HG02943 (cell line): ENCODE data around the gene ASB4.
A peak's percentile ranks its signal among the peaks of the same experiment; 100 is the strongest.
"Not testable (repeated sequence)": the region's sequence is repeated elsewhere in the genome, so short reads cannot be mapped to it uniquely, and the experiment has no call there.

Experiments used
- ATAC-seq: cut with Tn5 transposase; IDR thresholded peaks from one replicate; pipeline ENCODE4 v1.9.1; 2021; ENCODE audit warnings: mild to moderate bottlenecking, low read depth, moderate library complexity; ENCODE audit not compliant: unreplicated experiment

ASB4 gene

DNA sequence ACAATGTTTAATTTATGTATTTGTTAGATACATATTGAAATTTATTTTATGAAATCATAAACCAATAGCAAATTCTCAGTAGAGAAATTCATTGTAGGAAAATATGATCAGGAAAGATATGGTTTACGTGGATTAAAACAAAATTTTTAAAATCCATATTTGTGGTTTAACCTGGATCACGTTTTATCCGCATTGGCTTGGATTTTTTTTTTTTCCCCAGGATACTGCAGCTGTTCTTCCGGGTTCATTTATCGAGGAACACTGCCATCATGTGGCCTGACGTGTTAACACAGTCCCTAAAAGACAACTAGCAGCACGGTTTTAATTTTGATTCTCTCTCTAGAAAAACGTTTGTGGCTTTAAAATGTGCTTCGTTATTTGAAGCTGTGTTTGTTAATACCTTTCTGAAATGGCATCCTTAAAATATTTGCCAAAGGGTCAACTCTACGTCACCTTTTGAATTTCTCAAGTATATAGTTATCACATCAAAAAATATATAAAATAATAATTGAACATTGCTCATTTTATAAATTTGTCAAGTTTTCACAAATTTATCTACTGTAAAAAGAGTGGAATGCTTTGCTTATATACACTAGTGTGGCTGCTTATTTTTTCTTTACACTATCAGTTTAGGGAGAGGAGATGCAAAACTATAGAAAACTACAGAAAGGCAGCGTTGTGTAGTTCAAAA, 8.7 kb upstream of the ASB4 start:
- no peak for ATAC-seq

DNA sequence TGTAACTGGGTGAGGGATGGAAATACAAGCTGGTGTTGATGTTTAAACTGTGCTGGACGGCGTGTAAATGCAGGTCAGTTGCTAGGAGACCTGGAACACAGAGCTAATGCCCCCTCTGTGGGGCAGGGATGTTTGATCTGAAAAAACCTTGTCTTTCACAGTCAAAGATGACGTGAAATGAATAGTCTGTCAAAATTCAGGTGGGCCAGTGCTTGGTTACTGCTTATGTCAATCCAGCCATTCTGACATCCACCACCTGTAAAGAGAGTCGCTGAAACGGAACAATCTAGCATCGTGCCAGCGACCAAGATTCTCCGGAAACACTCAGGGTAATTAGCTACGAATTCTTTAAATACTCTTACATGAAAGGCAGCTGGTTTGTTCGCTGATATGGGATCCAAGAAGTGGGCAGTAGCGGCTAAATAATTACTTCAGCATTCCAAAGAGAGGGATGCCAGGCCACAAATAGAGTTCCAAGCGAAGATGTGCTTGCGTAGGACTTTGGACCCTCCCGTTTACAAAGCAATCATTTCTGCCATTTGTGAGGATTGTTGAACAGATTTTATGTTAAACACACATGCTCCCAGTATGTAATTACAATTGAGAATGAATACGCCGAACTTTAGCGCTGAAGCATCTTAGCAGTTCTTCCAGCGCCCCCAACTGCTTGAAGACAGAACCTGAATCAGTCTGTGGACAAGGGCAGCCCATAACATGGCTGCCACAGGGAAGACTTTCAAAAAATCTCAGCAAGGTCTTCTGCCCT, 7.3 kb upstream of the ASB4 start:
- no peak for ATAC-seq

DNA sequence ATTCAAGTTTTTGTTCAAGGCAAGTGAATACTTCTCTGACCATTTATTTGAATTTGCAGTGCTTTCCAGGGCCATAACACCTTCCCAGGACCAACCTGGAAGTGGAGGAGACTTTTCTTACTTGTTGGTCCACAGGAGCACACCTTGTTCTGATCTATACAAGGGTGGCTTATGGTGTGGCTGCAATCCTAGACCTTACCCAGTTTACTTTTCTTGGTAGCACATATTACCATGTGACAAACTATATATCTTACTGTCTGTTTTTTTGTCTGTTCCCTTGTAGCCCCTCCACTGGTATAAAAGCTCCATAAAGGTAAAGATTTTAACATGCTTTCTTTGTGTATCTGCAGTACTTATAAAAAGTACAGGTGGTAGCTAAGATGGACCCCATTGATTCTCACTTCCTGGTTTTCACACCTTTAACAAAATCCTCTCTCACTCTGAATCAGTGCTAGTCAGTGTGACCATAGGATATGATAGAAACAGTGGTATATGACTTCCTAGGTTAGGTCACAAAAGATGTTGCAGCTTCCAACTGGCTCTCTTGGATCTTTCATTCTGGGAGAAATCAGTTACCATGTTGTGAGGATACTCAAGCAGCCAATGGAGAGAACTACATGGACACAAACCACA, 5.6 kb upstream of the ASB4 start:
- ATAC-seq, result peak; percentile 58

DNA sequence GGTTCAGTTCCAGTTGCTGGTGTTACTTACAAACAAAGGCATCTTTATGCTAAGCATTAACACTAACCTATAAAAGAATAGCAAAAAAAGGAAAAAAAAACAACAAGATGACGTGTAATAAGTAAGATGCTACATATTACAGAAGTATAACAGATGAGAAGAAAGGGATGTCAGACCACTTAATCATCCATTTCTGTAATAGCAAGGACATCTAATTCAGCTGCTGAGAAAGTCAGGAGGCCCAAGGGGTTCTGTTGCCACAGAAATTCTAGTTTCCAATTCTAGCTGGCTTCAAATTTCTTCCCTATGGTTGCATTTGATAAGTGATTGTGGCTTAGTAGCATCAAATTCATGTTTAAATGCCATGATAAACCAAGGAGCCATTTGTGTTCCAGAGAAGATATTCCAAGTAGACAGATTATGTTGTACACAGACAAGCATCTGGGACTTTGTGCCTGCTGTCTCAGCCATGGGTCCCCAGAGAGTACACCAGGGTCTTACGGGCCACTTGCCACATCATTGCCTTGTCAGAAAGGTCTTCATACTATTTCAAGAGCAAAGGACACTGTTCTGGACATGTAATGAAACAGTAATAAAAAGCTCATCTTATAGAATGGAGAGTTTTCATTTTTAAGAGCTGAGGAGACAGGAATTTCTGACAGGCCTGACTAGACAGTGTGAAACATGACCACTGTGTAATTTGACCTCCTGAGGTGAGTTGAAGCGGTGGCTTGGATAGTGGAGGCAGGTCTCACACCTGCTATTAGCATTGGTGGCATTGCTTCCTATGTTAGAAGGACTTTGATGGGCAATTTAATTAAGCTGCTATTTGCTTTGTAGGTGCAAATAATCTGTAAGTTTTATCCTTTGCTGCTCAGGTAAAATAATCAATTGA, 4.2 kb upstream of the ASB4 start:
- ATAC-seq, result no peak

DNA sequence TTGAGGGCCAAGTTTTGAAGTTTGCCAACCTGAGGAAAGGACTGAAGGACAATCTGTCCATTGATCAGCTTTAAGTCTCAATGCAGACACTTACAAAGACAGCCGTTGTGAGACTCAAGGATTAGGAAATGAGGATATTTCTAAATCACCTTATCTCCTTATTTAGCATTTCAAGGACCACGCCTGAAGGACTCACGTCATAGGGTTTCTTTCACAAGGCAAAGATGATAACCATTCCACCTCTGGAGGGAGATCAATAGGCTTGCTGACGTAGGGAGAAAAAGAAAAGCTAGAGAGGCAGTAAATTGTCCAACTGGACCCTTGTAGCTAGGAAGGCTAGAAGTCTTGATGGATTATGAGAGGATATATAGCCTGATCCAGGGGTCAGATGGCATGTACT, 3.3 kb upstream of the ASB4 start:
- ATAC-seq, result no peak

DNA sequence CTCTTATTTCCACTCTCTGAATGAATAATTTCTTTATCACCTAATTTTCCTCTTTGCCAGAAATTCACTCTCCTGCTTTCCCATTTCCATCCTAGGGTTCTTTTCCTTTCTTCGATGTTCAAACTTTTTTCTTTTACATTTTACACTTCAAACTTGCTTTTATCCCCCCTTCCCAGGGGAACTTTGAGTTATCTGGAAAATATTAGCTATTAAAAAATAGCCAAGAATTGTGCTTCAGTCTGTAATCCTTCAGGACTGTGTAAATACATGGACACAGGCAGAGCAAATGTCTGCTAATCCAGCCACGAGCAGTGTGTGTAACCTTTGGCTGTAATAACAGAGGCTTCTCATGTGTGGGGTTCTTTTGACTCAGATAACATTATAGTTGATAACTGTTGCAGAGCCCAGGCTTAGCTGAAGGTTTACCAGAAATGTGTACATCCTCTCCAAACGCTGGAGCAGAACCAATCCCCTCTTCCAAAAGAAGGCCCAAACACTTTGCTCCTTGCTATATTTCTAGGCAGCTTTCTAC, 4.6 kb downstream of the ASB4 start:
- ATAC-seq, result no peak

DNA sequence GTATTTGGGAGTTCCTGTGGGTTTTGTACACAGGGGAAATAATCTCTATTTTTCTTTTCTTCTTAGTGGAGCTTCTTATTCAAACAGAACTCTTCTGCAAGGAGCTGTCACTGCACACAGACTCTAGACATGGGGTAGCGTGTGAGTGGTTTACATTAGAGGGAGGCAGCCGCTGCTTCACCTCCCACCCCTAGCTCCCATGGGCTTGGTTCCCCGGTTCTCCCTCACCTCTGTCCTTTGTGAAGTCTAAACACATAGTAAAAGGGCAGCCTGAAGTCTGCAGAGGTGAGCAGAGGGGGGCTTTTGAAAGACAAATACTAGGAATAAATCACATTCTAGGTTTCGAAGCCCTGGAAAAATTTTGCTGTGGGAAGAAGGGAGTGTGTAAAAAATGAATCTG, 5.5 kb downstream of the ASB4 start:
- no peak for ATAC-seq

DNA sequence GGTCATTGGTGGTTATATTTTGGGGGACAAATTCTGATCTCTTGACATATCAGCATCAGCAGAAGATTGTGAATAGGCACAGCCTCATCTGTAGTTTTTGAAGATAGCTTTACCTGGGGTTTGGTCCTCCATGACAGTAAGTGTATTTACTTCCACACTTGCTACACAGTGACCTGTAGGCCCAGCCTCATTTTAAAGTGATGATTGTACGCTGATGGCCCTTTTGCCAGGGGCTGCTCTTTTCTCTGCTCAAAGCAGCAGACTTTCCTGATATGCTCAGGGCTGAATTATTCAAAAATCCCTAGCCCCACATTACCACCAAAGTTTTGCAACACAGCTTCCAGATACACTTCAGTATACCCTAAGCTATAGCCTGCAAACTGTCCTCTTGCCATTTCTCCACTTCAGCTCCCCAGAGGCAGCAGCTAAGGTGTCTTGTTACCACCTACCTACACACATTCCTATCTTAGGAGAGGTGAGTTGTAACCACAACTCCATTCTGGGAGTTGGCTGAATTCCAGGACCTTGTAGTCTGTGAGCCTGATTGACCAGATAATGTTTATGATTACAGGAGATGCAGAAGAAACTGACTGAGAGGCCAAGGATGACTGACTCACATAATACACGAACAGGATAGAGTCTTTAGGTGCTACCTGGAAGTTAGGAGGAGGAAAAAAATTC, 6.0 kb downstream of the ASB4 start:
- ATAC-seq, result no peak

DNA sequence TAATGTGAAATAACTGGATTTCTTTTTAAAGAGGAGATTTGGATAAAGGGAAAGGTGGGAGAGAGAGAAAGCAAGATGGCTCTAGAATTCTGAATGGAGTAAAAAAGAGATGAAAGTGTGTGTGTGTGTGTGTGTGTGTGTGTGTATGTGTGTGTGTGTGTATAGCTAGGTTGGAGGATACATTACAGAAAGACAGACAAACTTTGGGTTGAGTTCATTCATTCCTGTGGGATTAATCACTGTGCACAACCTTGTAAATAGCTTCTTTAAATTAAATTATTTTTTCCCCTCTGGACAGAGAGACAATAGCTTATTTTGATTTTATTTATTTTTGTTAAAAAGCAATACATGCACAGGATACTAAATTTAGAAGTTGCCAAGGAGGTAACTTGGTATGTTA, 7.5 kb downstream of the ASB4 start:
- no peak for ATAC-seq

DNA sequence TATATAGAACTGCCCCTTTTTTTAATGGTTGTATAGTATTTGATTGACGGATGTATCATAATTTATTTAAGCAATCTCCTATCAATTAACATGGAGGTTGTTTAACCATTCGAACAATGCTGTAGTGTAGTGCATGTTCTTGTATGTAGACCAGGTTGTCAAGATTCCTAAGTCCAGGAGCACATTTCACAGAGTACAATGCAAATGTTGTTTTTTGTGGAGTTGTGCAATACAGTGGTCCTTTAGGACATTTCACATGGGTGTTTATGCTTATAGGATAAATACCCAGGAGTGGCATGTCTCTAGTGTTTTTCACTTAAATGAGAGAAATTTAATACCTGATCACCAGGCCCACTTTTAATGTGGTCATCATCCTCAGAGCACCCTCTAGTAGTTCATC, 8.1 kb downstream of the ASB4 start:
- ATAC-seq, result no peak

DNA sequence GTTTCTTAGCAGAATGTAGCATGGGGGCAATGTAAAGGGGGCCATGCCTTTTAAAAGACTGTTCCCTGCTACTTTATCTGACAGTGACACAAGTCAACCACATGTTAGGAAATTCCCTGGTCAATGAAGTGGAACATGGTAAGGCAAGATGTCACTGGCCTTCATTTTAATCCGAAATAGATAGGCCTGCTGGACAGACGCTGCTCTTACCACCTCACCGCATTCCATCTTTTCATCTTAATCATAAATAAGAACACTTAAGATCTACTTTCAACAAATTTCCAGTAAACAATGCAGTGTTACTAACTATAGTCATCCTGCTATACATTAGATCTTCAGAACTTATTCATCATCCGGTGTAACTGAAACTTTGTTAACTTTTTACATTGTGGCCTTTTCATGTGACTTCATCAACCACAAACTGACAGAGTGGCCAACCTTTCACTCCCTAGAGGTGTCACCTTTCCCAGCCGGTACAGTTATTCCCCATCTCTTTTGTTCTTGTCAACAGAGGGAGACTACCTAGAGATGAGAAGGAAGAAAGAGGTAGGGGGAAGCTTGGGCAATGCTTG, 15.6 kb downstream of the ASB4 start:
- ATAC-seq, result peak; percentile 88

DNA sequence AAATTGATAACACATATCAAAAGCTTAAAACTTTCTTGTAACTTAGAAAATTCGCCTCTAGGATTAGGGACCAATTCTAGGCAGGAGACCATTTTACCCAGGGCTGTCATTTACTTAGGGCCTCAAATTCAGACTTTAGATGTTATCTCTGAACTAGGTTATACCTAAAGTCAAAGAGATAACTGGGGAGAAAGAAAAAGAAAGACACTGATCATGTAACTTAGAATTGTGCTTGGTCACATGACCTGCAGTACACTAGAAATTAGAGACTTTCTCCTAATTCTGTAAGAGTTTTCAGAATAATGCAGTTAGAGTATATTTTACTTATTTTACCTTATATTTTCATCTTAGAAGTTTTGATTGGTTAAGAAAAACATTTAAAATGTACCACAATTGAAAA, 16.7 kb downstream of the ASB4 start:
- no peak for ATAC-seq

DNA sequence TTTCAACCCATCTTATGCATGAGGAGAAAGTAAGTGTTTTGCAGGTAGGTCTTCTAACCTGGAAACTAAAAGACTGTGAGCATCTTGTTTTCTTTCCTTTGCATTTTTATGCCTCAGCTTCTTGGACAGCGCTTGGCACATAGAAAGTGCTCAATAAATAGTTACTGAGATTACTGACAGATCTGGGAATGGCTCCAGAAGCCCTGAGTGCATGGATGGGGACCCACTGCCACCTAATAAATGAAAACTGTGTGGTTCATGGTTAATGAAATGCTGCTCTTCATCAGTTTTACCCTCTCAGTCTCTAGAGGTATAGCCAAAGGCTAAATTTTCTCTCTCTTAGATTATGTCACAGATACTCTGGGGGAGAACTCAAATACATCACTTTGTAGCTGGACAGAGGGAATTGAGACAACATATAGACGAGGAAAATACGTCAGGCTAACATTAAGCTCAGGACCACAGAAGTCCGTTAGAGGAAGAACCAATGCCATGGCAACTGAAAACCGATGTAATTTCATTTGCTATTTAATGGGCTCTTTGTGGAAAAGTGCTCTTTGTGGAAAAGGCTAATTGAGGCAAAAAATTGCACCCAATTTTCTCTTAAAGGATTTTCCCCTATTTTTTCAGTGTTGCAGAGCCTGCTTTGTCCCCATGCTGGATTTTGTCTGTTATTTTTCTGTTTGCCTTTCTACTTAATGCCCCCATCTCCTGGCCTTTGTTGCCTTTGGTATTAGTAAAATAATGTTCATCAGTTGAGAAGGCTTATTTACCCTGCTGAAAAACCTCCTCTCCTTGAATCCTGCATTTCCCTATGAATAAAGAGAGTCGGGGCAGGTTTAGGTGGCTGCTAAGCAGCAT, 17.8 kb downstream of the ASB4 start:
- no peak for ATAC-seq

DNA sequence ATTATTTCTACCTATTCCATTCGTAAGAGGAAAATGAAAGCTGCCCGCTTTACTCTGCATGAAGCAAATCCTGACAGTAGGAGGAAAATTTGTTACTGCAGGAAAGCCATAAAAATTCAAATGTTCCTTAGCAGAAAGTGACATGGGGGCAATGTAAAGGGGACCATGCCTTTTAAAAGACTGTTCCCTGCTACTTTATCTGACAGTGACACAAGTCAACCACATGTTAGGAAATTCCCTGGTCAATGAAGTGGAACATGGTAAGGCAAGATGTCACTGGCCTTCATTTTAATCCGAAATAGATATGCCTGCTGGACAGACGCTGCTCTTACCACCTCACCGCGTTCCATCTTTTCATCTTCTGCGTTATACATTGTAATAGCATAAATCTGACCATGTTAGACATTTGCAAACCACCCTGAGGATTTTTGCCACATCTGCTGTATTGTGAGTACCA, 18.4 kb downstream of the ASB4 start:
- ATAC-seq, result not testable (repeated sequence)

DNA sequence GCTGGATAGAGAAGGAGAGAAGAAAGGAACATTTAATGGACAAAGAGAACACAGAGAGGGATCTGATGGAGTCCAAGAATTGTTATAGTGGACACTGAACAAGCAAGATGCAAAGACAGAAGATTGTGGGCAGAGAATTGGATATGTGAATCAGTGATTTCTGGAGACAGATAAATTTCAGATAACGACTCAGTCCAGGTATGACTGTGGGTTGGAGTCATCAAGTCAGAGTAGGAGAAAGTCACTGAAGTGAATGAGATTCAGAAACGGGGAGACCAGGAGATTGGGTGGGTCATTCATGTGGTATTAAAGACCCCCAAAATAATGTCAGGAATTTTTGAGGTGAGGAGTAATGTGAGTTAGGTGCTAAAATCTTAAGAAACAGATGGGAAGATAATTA, 23.0 kb downstream of the ASB4 start:
- ATAC-seq, result no peak

DNA sequence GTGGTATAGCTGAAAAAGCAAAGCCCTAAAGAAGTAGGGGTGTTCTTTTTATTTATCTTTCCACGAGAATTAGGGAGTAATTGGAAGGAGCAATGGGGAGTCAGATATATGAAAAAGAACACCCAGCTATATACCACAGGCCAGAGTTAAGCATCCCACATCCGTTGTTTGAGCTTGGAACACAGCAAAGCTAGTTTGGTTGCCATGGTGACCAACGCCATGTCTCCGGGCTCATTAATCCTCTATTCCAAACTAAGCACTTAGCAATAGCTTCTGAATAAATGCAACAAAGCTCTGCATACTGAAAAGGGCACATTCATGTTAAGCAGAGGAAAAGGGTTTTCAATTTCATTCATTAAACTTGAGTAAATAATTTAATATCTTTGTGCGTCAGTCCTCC, 23.5 kb downstream of the ASB4 start:
- ATAC-seq, result no peak

DNA sequence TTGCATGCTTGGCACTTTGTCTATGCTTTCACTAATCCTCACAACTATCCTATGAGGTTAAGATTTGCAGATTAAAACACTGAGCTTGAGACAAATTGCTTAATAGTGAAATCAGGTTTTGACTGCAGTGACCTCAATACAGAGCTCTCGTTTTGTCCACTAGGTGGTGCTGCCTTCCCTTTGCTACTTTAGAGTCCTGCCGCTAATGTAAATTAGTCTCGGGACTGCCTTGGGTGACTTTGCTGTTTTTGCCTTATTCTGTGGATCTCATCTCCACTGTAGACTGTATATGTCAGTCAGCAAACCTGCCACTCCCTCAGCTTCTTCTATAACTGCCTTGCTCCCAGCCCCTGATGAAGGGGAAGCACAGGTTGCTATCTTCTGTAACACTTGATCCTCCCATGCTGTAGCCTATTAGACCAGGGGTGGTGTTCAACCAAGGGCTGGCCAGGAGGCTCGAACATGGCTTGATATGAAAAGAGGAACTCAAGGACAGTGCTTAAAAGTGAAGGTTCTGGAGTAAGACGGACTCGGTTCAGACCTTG, 26.0 kb downstream of the ASB4 start:
- peak; percentile 90 for ATAC-seq

DNA sequence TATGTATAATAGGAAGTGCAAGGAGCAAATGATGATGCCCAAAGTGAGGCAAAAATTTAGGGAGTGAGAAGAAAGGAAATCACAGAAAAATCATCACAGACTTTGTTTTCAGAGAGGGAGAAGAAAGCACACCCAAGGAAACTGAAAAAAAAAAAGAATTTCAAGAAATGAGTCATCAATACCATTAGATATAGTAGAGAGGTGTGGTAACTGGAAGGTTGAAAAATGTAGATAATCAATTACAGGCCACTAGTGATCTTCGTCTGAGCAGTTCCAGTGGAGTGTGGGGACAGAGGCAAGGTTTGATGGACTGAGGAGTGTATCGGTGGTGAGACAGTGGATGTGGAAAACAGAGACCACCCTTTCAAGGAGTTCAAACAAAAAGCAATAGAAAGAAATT, 31.7 kb downstream of the ASB4 start:
- ATAC-seq, result peak; percentile 78
